Measurements from ENCODE around the gene BOK. TPM values are rescaled to one million over a fixed set of nuclear protein-coding genes. Genes with fewer than 3 reads are reported as not detected.

BOK gene
- total RNA-seq, 4 donors from 2014 or later: 0.92 to 4.7 (median 2.3) TPM

GRCh38 chr2:241535871-241536655 is 22.5 kb upstream of the BOK start:
- no peak for TF ChIP-seq CTCF (IDR thresholded peaks at IDR 0.05 in 4 of 5, conservative IDR thresholded peaks at IDR 0.05 in 1 of 5)
- no peak for TF ChIP-seq POLR2A (IDR thresholded peaks at IDR 0.05)
- H3K27ac ChIP-seq: no peak overlapping the region
- no peaks in the 10 kb centered on the region for H3K36me3 ChIP-seq
- intact Hi-C loops (cut with DNase I; ENCODE audit: low total_unique reads) (no loop called here), in situ Hi-C loops (cut with MboI; ENCODE audit: low sequenced_read_pairs in 4 of 4) (no loop called here)
- ATAC-seq (no peak), DNase-seq (no peak)
- H3K9me3 ChIP-seq: no peaks in the 10 kb centered on the region
- H3K4me3 ChIP-seq: no peak overlapping the region
- peaks cover 6 to 7% of the 10 kb centered on the region in 2 donors for H3K4me1 ChIP-seq
- no peaks in the 10 kb centered on the region for H3K27me3 ChIP-seq

GRCh38 chr2:241538838-241539615 is 19.5 kb upstream of the BOK start:
- peak overlapping the region in 1 of 4 donors; percentile 78 for H3K27ac ChIP-seq
- no peak for TF ChIP-seq CTCF (IDR thresholded peaks at IDR 0.05 in 4 of 5, conservative IDR thresholded peaks at IDR 0.05 in 1 of 5)
- TF ChIP-seq POLR2A (IDR thresholded peaks at IDR 0.05): no peak
- DNase-seq (no peak), ATAC-seq (no peak)
- no peaks in the 10 kb centered on the region for H3K36me3 ChIP-seq
- in situ Hi-C loops (cut with MboI; ENCODE audit: low sequenced_read_pairs in 4 of 4) (no loop called here), intact Hi-C loops (cut with DNase I; ENCODE audit: low total_unique reads) (no loop called here)
- peaks cover 0 to 11% (median 4%) of the 10 kb centered on the region in 3 donors for H3K27me3 ChIP-seq
- H3K4me3 ChIP-seq: no peak overlapping the region
- H3K9me3 ChIP-seq: no peaks in the 10 kb centered on the region
- peaks cover 13 to 19% of the 10 kb centered on the region in 2 donors for H3K4me1 ChIP-seq

- no peak for DNase-seq
- Histone ChIP-seq H3K27me3 (peaks cover 3 to 11% (median 4%) of the 10 kb centered on the region in 3 donors), H3K4me3 (peak overlapping the region in 1 of 4 donors; percentile 61), H3K9me3 (no peaks in the 10 kb centered on the region), H3K4me1 (peaks cover 13 to 19% of the 10 kb centered on the region in 2 donors), H3K27ac (peak overlapping the region in 1 of 4 donors; percentile 78), H3K36me3 (no peaks in the 10 kb centered on the region)
- in situ Hi-C loops (cut with MboI; ENCODE audit: low sequenced_read_pairs in 4 of 4): no loop called here
- no peak for ATAC-seq
- intact Hi-C loops (cut with DNase I; ENCODE audit: low total_unique reads): loop anchor here (2.0 kb wide), 1 partner anchor 33 kb away; no protein-coding TSS in a partner anchor
- TF ChIP-seq CTCF (IDR thresholded peaks at IDR 0.05 in 4 of 5, conservative IDR thresholded peaks at IDR 0.05 in 1 of 5) (no peak), POLR2A (IDR thresholded peaks at IDR 0.05) (no peak)
Observed at GRCh38 chr2:241539616-241540374, 18.8 kb upstream of the BOK start.

GRCh38 chr2:241540401-241540770 is 18.2 kb upstream of the BOK start:
- TF ChIP-seq CTCF (IDR thresholded peaks at IDR 0.05 in 4 of 5, conservative IDR thresholded peaks at IDR 0.05 in 1 of 5): no peak
- peak in 1 of 2 donors; percentile 34 for TF ChIP-seq POLR2A (IDR thresholded peaks at IDR 0.05)
- H3K4me3 ChIP-seq: peak overlapping the region; percentile 53 to 81 (median 64)
- ATAC-seq (peak in 1 of 2 donors; percentile 27), DNase-seq (no peak)
- peak overlapping the region in 3 of 4 donors; percentile 55 to 78 (median 57) for H3K27ac ChIP-seq
- in situ Hi-C loops (cut with MboI; ENCODE audit: low sequenced_read_pairs in 4 of 4): no loop called here
- intact Hi-C loops (cut with DNase I; ENCODE audit: low total_unique reads): loop anchor here (2.0 kb wide), 1 partner anchor 34 kb away; no protein-coding TSS in a partner anchor
- peaks cover 3 to 13% (median 4%) of the 10 kb centered on the region in 3 donors for H3K27me3 ChIP-seq
- no peaks in the 10 kb centered on the region for H3K36me3 ChIP-seq
- H3K9me3 ChIP-seq: no peaks in the 10 kb centered on the region
- peaks cover 13 to 19% of the 10 kb centered on the region in 2 donors for H3K4me1 ChIP-seq
